ENCODE results near the gene CDH10.

DNA sequence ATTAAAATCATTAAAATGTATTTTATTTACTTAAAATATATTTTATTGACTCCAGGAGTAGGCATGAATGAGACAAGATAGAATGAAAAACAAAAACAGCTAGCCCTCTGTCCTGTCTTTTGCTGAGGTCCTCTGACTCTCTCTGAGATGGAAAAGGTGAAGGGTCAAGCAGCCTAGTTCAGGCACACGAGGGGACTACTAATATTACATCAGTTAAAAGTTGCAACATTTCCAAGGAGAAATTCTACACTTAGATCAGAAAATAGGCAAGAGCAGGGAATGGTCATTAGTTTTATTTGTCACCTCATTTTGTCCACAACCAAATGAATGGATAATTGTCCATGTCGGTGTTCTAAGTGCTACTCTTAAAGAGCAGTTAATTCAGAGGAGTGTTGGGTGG is 148.5 kb downstream of the CDH10 start:
- TF ChIP-seq CTCF (IDR thresholded peaks at IDR 0.05), result no peak
- TF ChIP-seq POLR2AphosphoS5 (IDR thresholded peaks at IDR 0.05), result no peak
- TF ChIP-seq POLR2A (IDR thresholded peaks at IDR 0.05), result no peak
- no peak for TF ChIP-seq EP300 (IDR thresholded peaks at IDR 0.05)

Measured in sigmoid colon (tissue), 4 donors.